IMR-90 (cell line): ENCODE data around the gene MICAL3. TPM values are rescaled to one million over a fixed set of nuclear protein-coding genes. Genes with fewer than 3 reads are reported as not detected.

ENCODE experiments used
- ATAC-seq: fragments of 200-7000 bp; cut with Tn5 transposase; 2 replicates; pipeline ENCODE4 v1.9.1; 2020; ENCODE audit warnings: low read depth, mild to moderate bottlenecking, moderate library complexity
- BruUV-seq: library from RNA; stranded (reverse); fragments of 400-500 nt; replicated peaks from 2 replicates; lab custom pipeline; 2021; lab: Mats Ljungman, UMichigan
- CTCF ChIA-PET: fragments of 300-600 bp; formaldehyde crosslinking; extraction: SDS; loops from one replicate; lab custom pipeline; 2021; ENCODE audit warnings: antibody characterized with exemption; lab: Yijun Ruan, JAX
- POLR2A ChIA-PET: fragments of 300-600 bp; sonication (Branson Sonifier 250); formaldehyde crosslinking; loops from one replicate; lab custom pipeline; 2022; ENCODE audit warnings: antibody characterized with exemption; ENCODE audit not compliant: unreplicated experiment; lab: Charles Lee
- DNase-seq: peaks from one replicate; pipeline ENCODE4 v3.0.0; 2013
- H2AFZ ChIP-seq: replicated peaks from 2 replicates; pipeline ENCODE3; 2013; ENCODE audit warnings: low read length, mild to moderate bottlenecking; ENCODE audit not compliant: poor library complexity
- H2AK5ac ChIP-seq: 2 replicates; pipeline ENCODE4 v1.6.1; 2013; ENCODE audit warnings: low read depth, low read length, inconsistent platforms
- H2AK9ac ChIP-seq: replicated peaks from 2 replicates; pipeline ENCODE3; 2013; ENCODE audit warnings: mild to moderate bottlenecking, low read depth, low read length, moderate library complexity; ENCODE audit not compliant: poor library complexity
- H2BK120ac ChIP-seq: 2 replicates; pipeline ENCODE4 v1.6.1; 2013; ENCODE audit warnings: low read depth, low read length, inconsistent platforms
- H2BK15ac ChIP-seq: 3 replicates; pipeline ENCODE4 v1.6.1; 2013; ENCODE audit warnings: low read depth, low read length, inconsistent platforms
- H2BK20ac ChIP-seq: 2 replicates; pipeline ENCODE4 v1.6.1; 2013; ENCODE audit warnings: low read depth, mild to moderate bottlenecking, inconsistent platforms, low read length, moderate library complexity
- H2BK5ac ChIP-seq: 2 replicates; pipeline ENCODE4 v1.6.1; 2013; ENCODE audit warnings: mild to moderate bottlenecking, low read depth, low read length, inconsistent platforms; ENCODE audit not compliant: poor library complexity, severe bottlenecking
- H3K14ac ChIP-seq: replicated peaks from 2 replicates; pipeline ENCODE4 v1.6.1; 2013; ENCODE audit warnings: low read depth, low read length, inconsistent platforms
- H3K18ac ChIP-seq: 2 replicates; pipeline ENCODE4 v1.6.1; 2013; ENCODE audit warnings: low read depth, low read length, control low read depth
- H3K23ac ChIP-seq: 2 replicates; pipeline ENCODE4 v1.6.1; 2013; ENCODE audit warnings: low read depth, low read length, inconsistent platforms
- H3K27ac ChIP-seq: 2 replicates; pipeline ENCODE4 v1.5.1; 2013; ENCODE audit warnings: mild to moderate bottlenecking, control low read depth, low read length; ENCODE audit not compliant: insufficient read depth
- H3K27me3 ChIP-seq: 2 replicates; pipeline ENCODE4 v1.6.1; 2013; ENCODE audit warnings: low read length; ENCODE audit not compliant: control insufficient read depth, insufficient read depth
- H3K36me3 ChIP-seq: 2 replicates; pipeline ENCODE4 v1.6.1; 2013; ENCODE audit warnings: low read length, mixed read lengths; ENCODE audit not compliant: control insufficient read depth, insufficient read depth
- H3K4ac ChIP-seq: 2 replicates; pipeline ENCODE4 v1.6.1; 2013; ENCODE audit warnings: low read depth, low read length, inconsistent platforms
- H3K4me1 ChIP-seq: 2 replicates; pipeline ENCODE4 v1.6.1; 2013; ENCODE audit warnings: low read length, mixed read lengths; ENCODE audit not compliant: control insufficient read depth, insufficient read depth
- H3K4me2 ChIP-seq: 2 replicates; pipeline ENCODE4 v1.6.1; 2013; ENCODE audit warnings: low read depth, mild to moderate bottlenecking, control low read depth, low read length, moderate library complexity
- H3K4me3 ChIP-seq: 2 replicates; pipeline ENCODE4 v1.5.1; 2013; ENCODE audit warnings: low read depth, mild to moderate bottlenecking, control low read depth, low read length, moderate library complexity; ENCODE audit not compliant: insufficient read depth
- H3K56ac ChIP-seq: 2 replicates; pipeline ENCODE4 v1.6.1; 2013; ENCODE audit warnings: low read length, inconsistent platforms; ENCODE audit not compliant: insufficient read depth; ENCODE audit errors: extremely low read depth
- H3K79me1 ChIP-seq, 2 experiments: 2 replicates each; pipeline ENCODE4 v1.6.1; 2013; ENCODE audit warnings: low read length in 2 of 2, inconsistent platforms in 1 of 2, low read depth in 1 of 2
- H3K9ac ChIP-seq: 2 replicates; pipeline ENCODE4 v1.6.1; 2013; ENCODE audit warnings: low read depth, low read length, control low read depth
- H3K9me1 ChIP-seq: 2 replicates; pipeline ENCODE4 v1.6.1; 2013; ENCODE audit warnings: low read length, inconsistent platforms; ENCODE audit not compliant: insufficient read depth
- H3K9me3 ChIP-seq: 2 replicates; pipeline ENCODE4 v1.6.1; 2013; ENCODE audit warnings: low read length; ENCODE audit not compliant: control insufficient read depth, insufficient read depth
- H4K20me1 ChIP-seq: 2 replicates; pipeline ENCODE4 v1.6.1; 2013; ENCODE audit warnings: low read length, inconsistent platforms; ENCODE audit not compliant: insufficient read depth
- H4K5ac ChIP-seq: 2 replicates; pipeline ENCODE4 v1.6.1; 2013; ENCODE audit warnings: mild to moderate bottlenecking, low read depth, low read length, control low read depth
- H4K8ac ChIP-seq, 2 experiments: 2 replicates each; pipeline ENCODE4 v1.6.1; 2013; ENCODE audit warnings: low read depth in 2 of 2, low read length in 2 of 2, control low read depth in 1 of 2, inconsistent platforms in 1 of 2
- H4K91ac ChIP-seq: 2 replicates; pipeline ENCODE4 v1.6.1; 2013; ENCODE audit warnings: low read depth, low read length, inconsistent platforms; ENCODE audit not compliant: insufficient read depth
- BHLHE40 ChIP-seq: fragments of 150-350 bp; IDR thresholded peaks from 2 replicates; pipeline ENCODE4 v1.6.1; 2016; ENCODE audit warnings: mild to moderate bottlenecking, low read depth, low read length
- CEBPB ChIP-seq: IDR thresholded peaks from 2 replicates; pipeline ENCODE4 v1.6.1; 2012; ENCODE audit warnings: low read depth, low read length, improper control_type of control experiment
- CHD1 ChIP-seq: IDR thresholded peaks from 2 replicates; pipeline ENCODE4 v1.6.1; 2012; ENCODE audit warnings: low read depth, low read length, improper control_type of control experiment
- ELK1 ChIP-seq: fragments of 150-350 bp; IDR thresholded peaks from 2 replicates; pipeline ENCODE4 v1.6.1; 2016; ENCODE audit warnings: low read depth, mild to moderate bottlenecking, low read length, moderate library complexity, borderline replicate concordance
- FOS ChIP-seq: fragments of 150-350 bp; IDR thresholded peaks from 2 replicates; pipeline ENCODE4 v1.6.1; 2016; ENCODE audit warnings: low read depth, low read length
- MAFK ChIP-seq: IDR thresholded peaks from 2 replicates; pipeline ENCODE4 v1.6.1; 2012; ENCODE audit warnings: low read depth, low read length, improper control_type of control experiment
- MAZ ChIP-seq: IDR thresholded peaks from 2 replicates; pipeline ENCODE4 v1.6.1; 2012; ENCODE audit warnings: low read depth, mild to moderate bottlenecking, low read length, improper control_type of control experiment, moderate library complexity, borderline replicate concordance
- MXI1 ChIP-seq: IDR thresholded peaks from 2 replicates; pipeline ENCODE4 v1.6.1; 2012; ENCODE audit warnings: low read depth, mild to moderate bottlenecking, low read length, moderate library complexity, borderline replicate concordance
- NFE2L2 ChIP-seq: fragments of 150-350 bp; IDR thresholded peaks from 2 replicates; pipeline ENCODE4 v1.6.1; 2016; ENCODE audit warnings: low read depth, mild to moderate bottlenecking, low read length
- POLR2A ChIP-seq: IDR thresholded peaks from 2 replicates; pipeline ENCODE4 v1.6.1; 2012; ENCODE audit warnings: mild to moderate bottlenecking, low read depth, low read length
- RAD21 ChIP-seq: IDR thresholded peaks from 2 replicates; pipeline ENCODE4 v1.6.1; 2012; ENCODE audit warnings: low read length, improper control_type of control experiment
- RCOR1 ChIP-seq: IDR thresholded peaks from 2 replicates; pipeline ENCODE4 v1.6.1; 2012; ENCODE audit warnings: mild to moderate bottlenecking, low read length, improper control_type of control experiment; ENCODE audit not compliant: insufficient replicate concordance
- RFX5 ChIP-seq: IDR thresholded peaks from 2 replicates; pipeline ENCODE4 v1.8.0; 2012; ENCODE audit warnings: low read depth, mild to moderate bottlenecking, low read length, moderate library complexity
- SMC3 ChIP-seq: fragments of 150-350 bp; IDR thresholded peaks from 2 replicates; pipeline ENCODE4 v1.6.1; 2016; ENCODE audit warnings: low read depth, mild to moderate bottlenecking, antibody characterized with exemption, low read length, moderate library complexity
- WGBS, 2 experiments: methylation state at CpG; one replicate each; pipeline versions ENCODE4 v1.1.5 to v1.1.7; 2013; ENCODE audit warnings: missing lambda C conversion rate in 2 of 2; ENCODE audit not compliant: insufficient read length in 1 of 2; ENCODE audit errors: extremely low coverage in 2 of 2; 5-methylcytosine and 5-hydroxymethylcytosine counted together
- dilution Hi-C: fragments of 300-500 bp; cut with HindIII; formaldehyde crosslinking; loops from one replicate; pipeline ENCODE4 v1.14.3; 2018; ENCODE audit warnings: low sequenced_read_pairs; ENCODE audit not compliant: unreplicated experiment
- in situ Hi-C: fragments of 300-500 bp; cut with MboI; formaldehyde crosslinking; loops from 3 replicates; pipeline ENCODE4 v1.14.3; 2019; ENCODE audit warnings: low sequenced_read_pairs, inconsistent platforms, mixed read lengths
- intact Hi-C: fragments of 100-400 bp; cut with micrococcal nuclease; formaldehyde crosslinking; loops from 2 replicates; pipeline ENCODE4 v1.10.0; 2022
- polyA plus RNA-seq, 3 experiments: library from polyadenylated mRNA; depleted of rRNA; stranded (reverse); fragments of >200 nt; gene quantifications; 2 replicates each; pipeline ENCODE4 v1.2.3, GENCODE V29; 2012; ENCODE audit warnings: low replicate concordance in 1 of 3
- total RNA-seq: library from RNA; depleted of rRNA; stranded (reverse); fragments of >200 nt; gene quantifications from 2 replicates; pipeline ENCODE4 v1.2.3, GENCODE V29; 2012
- TF ChIP-seq, protein P1 (sequence below): fragments of 150-350 bp; IDR thresholded peaks from 2 replicates; pipeline ENCODE4 v1.6.1; 2017; ENCODE audit warnings: mild to moderate bottlenecking, antibody characterized with exemption, low read length, low read depth
- TF ChIP-seq, protein P2 (sequence below): conservative IDR thresholded peaks from 2 replicates; pipeline ENCODE4 v1.5.1; 2012; ENCODE audit warnings: mild to moderate bottlenecking, low read depth, low read length, improper control_type of control experiment

The MICAL3 gene
- total and polyA plus RNA-seq, 2 of the 4 experiments (the other 2 are of a cell fraction) = 17.6 to 26.8 TPM

DNA sequence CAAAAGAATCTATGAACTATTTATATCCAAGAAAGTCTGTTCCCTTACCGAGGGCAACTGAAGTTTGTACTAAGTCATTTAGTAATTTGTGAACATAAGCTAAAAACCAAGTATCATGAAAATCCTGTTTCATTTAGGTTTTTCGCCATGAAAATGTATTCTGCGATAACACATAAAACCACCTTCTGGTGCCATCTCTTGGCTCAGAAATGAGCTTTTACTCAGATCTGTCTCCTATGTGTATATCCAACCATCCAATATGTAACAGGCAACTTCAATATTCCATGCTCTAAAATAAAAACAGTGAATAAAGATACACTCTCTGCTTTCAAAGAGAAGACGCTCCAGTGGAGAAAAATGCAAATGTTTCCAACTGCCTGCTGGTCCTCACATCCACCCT is 132.0 kb downstream of the MICAL3 start:
- peaks cover 7% of the 10 kb centered on the region for H3K4me1 ChIP-seq
- no peak overlapping the region for H4K8ac ChIP-seq
- intact Hi-C loops (no loop called here), dilution Hi-C loops (no loop called here), in situ Hi-C loops (no loop called here)
- H3K14ac ChIP-seq = no peak overlapping the region
- no peak overlapping the region for H3K4me2 ChIP-seq
- no peak for DNase-seq
- H2AK5ac ChIP-seq = no peak overlapping the region
- H3K36me3 ChIP-seq = peaks cover 32% of the 10 kb centered on the region
- no peak overlapping the region for H2BK20ac ChIP-seq
- no peaks in the 10 kb centered on the region for H3K27me3 ChIP-seq
- H2BK15ac ChIP-seq = no peak overlapping the region
- no peak overlapping the region for H4K5ac ChIP-seq
- H3K79me1 ChIP-seq = peaks cover 0 to 4% of the 10 kb centered on the region in 2 experiments; a peak in 1 of 4 replicates
- no peak overlapping the region for H3K56ac ChIP-seq
- TF ChIP-seq FOS (no peak), MAZ (no peak), CEBPB (no peak), ELK1 (no peak), BHLHE40 (no peak), NFE2L2 (no peak), RFX5 (no peak), RCOR1 (no peak), RAD21 (no peak), MAFK (no peak), MXI1 (no peak), SMC3 (no peak), CHD1 (no peak), POLR2A (no peak)
- TF ChIP-seq, protein P1, sequence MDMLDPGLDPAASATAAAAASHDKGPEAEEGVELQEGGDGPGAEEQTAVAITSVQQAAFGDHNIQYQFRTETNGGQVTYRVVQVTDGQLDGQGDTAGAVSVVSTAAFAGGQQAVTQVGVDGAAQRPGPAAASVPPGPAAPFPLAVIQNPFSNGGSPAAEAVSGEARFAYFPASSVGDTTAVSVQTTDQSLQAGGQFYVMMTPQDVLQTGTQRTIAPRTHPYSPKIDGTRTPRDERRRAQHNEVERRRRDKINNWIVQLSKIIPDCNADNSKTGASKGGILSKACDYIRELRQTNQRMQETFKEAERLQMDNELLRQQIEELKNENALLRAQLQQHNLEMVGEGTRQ = no peak
- TF ChIP-seq, protein P2, sequence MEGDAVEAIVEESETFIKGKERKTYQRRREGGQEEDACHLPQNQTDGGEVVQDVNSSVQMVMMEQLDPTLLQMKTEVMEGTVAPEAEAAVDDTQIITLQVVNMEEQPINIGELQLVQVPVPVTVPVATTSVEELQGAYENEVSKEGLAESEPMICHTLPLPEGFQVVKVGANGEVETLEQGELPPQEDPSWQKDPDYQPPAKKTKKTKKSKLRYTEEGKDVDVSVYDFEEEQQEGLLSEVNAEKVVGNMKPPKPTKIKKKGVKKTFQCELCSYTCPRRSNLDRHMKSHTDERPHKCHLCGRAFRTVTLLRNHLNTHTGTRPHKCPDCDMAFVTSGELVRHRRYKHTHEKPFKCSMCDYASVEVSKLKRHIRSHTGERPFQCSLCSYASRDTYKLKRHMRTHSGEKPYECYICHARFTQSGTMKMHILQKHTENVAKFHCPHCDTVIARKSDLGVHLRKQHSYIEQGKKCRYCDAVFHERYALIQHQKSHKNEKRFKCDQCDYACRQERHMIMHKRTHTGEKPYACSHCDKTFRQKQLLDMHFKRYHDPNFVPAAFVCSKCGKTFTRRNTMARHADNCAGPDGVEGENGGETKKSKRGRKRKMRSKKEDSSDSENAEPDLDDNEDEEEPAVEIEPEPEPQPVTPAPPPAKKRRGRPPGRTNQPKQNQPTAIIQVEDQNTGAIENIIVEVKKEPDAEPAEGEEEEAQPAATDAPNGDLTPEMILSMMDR = no peak
- no peaks in the 10 kb centered on the region for H3K9me3 ChIP-seq
- H3K23ac ChIP-seq = no peak overlapping the region
- H2BK120ac ChIP-seq = no peak overlapping the region
- no peaks in the 10 kb centered on the region for H3K9me1 ChIP-seq
- H2AK9ac ChIP-seq = no peak overlapping the region
- no TSS peak for BruUV-seq
- no peaks in the 10 kb centered on the region for H4K20me1 ChIP-seq
- ATAC-seq = no peak
- H2BK5ac ChIP-seq = no peak overlapping the region
- no peak overlapping the region for H3K9ac ChIP-seq
- no peak overlapping the region for H3K27ac ChIP-seq
- ChIA-PET POLR2A (no interaction called here), CTCF (interaction anchor here (0.6 to 0.9 kb wide), 2 partner anchors 19 to 341 kb away, joined by 3 read pairs; no protein-coding TSS in a partner anchor)
- 83% methylated on average over 1 of the region's 4 CpGs; no CpG with 5 or more reads in 1 of the 2 experiments for WGBS, 2 experiments
- no peak overlapping the region for H4K91ac ChIP-seq
- no peak overlapping the region for H3K18ac ChIP-seq
- no peak overlapping the region for H3K4me3 ChIP-seq
- no peak overlapping the region for H3K4ac ChIP-seq
- no peak overlapping the region for H2AFZ ChIP-seq
